GM23338 (cell line): ENCODE data around the gene AARS2. TPM values are rescaled to one million over a fixed set of nuclear protein-coding genes. Genes with fewer than 3 reads are reported as not detected.

Source experiments
- ATAC-seq: fragments of 200-7000 bp; cut with Tn5 transposase; 3 replicates; pipeline ENCODE4 v1.9.1; 2020
- DNase-seq: peaks from one replicate; pipeline ENCODE4 v3.0.0-alpha.2; 2015; ENCODE audit warnings: low spot score
- H2AFZ ChIP-seq: fragments of 200-600 bp; sonication (generic); 2 replicates; pipeline ENCODE4 v1.8.0; 2016; ENCODE audit warnings: antibody characterized with exemption, mild to moderate bottlenecking, moderate library complexity
- H3F3A ChIP-seq: fragments of 200-600 bp; sonication (generic); replicated peaks from 2 replicates; pipeline ENCODE4 v1.8.0; 2017; ENCODE audit warnings: antibody characterized with exemption, mixed run types, low read depth
- H3K27ac ChIP-seq: fragments of 200-600 bp; sonication (generic); 2 replicates; pipeline ENCODE4 v1.6.1; 2016; ENCODE audit warnings: low read depth
- H3K27me3 ChIP-seq: fragments of 200-600 bp; sonication (generic); 2 replicates; pipeline ENCODE4 v1.8.0; 2016; ENCODE audit warnings: mild to moderate bottlenecking, mixed run types, moderate library complexity; ENCODE audit not compliant: insufficient read depth
- H3K36me3 ChIP-seq: fragments of 200-600 bp; sonication (generic); 2 replicates; pipeline ENCODE4 v1.8.0; 2016; ENCODE audit warnings: mild to moderate bottlenecking; ENCODE audit not compliant: insufficient read depth
- H3K4me1 ChIP-seq: fragments of 200-600 bp; sonication (generic); 2 replicates; pipeline ENCODE4 v1.8.0; 2016; ENCODE audit warnings: mild to moderate bottlenecking, moderate library complexity; ENCODE audit not compliant: insufficient read depth
- H3K4me2 ChIP-seq: fragments of 200-600 bp; sonication (generic); 2 replicates; pipeline ENCODE4 v1.7.1; 2017; ENCODE audit warnings: mixed run types
- H3K4me3 ChIP-seq: fragments of 200-600 bp; sonication (generic); 2 replicates; pipeline ENCODE4 v1.6.1; 2016; ENCODE audit warnings: mixed run types
- H3K79me2 ChIP-seq: fragments of 200-600 bp; sonication (generic); replicated peaks from 2 replicates; pipeline ENCODE4 v1.8.0; 2017; ENCODE audit warnings: mild to moderate bottlenecking; ENCODE audit not compliant: insufficient read depth
- H3K9me2 ChIP-seq: fragments of 200-600 bp; sonication (generic); 2 replicates; pipeline ENCODE4 v1.8.0; 2017; ENCODE audit not compliant: insufficient read depth
- H4K20me1 ChIP-seq: fragments of 200-600 bp; sonication (generic); replicated peaks from 2 replicates; pipeline ENCODE4 v1.8.0; 2017; ENCODE audit warnings: mild to moderate bottlenecking; ENCODE audit not compliant: insufficient read depth
- H3K27ac Mint-ChIP-seq: 2 replicates; pipeline ENCODE4 v1.8.0; 2020; ENCODE audit warnings: inconsistent platforms, mild to moderate bottlenecking, moderate library complexity, mixed read lengths
- H3K27me3 Mint-ChIP-seq: 3 replicates; pipeline ENCODE4 v1.8.0; 2022; ENCODE audit warnings: low read depth, mild to moderate bottlenecking, moderate library complexity, mixed read lengths, inconsistent platforms; ENCODE audit not compliant: insufficient read depth, poor library complexity
- H3K36me3 Mint-ChIP-seq: 3 replicates; pipeline ENCODE4 v1.8.0; 2021; ENCODE audit warnings: low read depth, mild to moderate bottlenecking, inconsistent platforms, moderate library complexity, mixed read lengths
- H3K4me1 Mint-ChIP-seq: 3 replicates; pipeline ENCODE4 v1.8.0; 2020; ENCODE audit warnings: mild to moderate bottlenecking, inconsistent platforms, mixed read lengths
- H3K4me3 Mint-ChIP-seq: 3 replicates; pipeline ENCODE4 v1.8.0; 2021; ENCODE audit warnings: moderate library complexity, mild to moderate bottlenecking, inconsistent platforms, mixed read lengths
- H3K9me3 Mint-ChIP-seq: 3 replicates; pipeline ENCODE4 v1.8.0; 2020; ENCODE audit warnings: moderate library complexity, mild to moderate bottlenecking, inconsistent platforms, mixed read lengths
- EZH2phosphoT487 ChIP-seq: fragments of 200-600 bp; sonication (generic); IDR thresholded peaks from one replicate; pipeline ENCODE4 v1.8.1; 2018; ENCODE audit warnings: antibody characterized with exemption; ENCODE audit not compliant: unreplicated experiment
- JUNB ChIP-seq: IDR thresholded peaks from one replicate; pipeline ENCODE4 v1.6.1; 2016; ENCODE audit warnings: antibody characterized with exemption; ENCODE audit not compliant: unreplicated experiment
- STAT1 ChIP-seq: IDR thresholded peaks from one replicate; pipeline ENCODE4 v1.6.1; 2016; ENCODE audit warnings: antibody characterized with exemption; ENCODE audit not compliant: unreplicated experiment
- ZNF114 ChIP-seq: fragments of 250-450 bp; sonication (Bioruptor Pico); IDR thresholded peaks from 2 replicates; pipeline ENCODE4 v1.5.0; 2020; ENCODE audit warnings: mild to moderate bottlenecking, moderate library complexity
- ZNF331 ChIP-seq: fragments of 250-450 bp; sonication (Bioruptor Pico); IDR thresholded peaks from 2 replicates; pipeline ENCODE4 v1.5.0; 2020; ENCODE audit warnings: low read depth, mild to moderate bottlenecking, moderate library complexity
- polyA plus RNA-seq: library from polyadenylated mRNA; unstranded; fragments of >200 nt; fragmentation: Nextera tagmentation; extraction: Ambion mirVana; gene quantifications from 2 replicates; pipeline ENCODE4 v1.2.1, GENCODE V29; 2016
- total RNA-seq: library from RNA; depleted of rRNA; stranded (reverse); fragments of >200 nt; shearing (Covaris generic); gene quantifications from 2 replicates; pipeline ENCODE4 v1.2.3, GENCODE V29; 2014
- TF ChIP-seq, protein P1 (sequence below): fragments of 250-450 bp; sonication (Bioruptor Pico); IDR thresholded peaks from 2 replicates; pipeline ENCODE4 v1.5.0; 2020; ENCODE audit warnings: mild to moderate bottlenecking, moderate library complexity
- TF ChIP-seq, protein P2 (sequence below): IDR thresholded peaks from 2 replicates; pipeline ENCODE4 v1.6.1; 2016; ENCODE audit warnings: antibody characterized with exemption

Gene AARS2
- total and polyA plus RNA-seq, 2 experiments from 2014 or later: 6.5 to 23.2 TPM

DNA sequence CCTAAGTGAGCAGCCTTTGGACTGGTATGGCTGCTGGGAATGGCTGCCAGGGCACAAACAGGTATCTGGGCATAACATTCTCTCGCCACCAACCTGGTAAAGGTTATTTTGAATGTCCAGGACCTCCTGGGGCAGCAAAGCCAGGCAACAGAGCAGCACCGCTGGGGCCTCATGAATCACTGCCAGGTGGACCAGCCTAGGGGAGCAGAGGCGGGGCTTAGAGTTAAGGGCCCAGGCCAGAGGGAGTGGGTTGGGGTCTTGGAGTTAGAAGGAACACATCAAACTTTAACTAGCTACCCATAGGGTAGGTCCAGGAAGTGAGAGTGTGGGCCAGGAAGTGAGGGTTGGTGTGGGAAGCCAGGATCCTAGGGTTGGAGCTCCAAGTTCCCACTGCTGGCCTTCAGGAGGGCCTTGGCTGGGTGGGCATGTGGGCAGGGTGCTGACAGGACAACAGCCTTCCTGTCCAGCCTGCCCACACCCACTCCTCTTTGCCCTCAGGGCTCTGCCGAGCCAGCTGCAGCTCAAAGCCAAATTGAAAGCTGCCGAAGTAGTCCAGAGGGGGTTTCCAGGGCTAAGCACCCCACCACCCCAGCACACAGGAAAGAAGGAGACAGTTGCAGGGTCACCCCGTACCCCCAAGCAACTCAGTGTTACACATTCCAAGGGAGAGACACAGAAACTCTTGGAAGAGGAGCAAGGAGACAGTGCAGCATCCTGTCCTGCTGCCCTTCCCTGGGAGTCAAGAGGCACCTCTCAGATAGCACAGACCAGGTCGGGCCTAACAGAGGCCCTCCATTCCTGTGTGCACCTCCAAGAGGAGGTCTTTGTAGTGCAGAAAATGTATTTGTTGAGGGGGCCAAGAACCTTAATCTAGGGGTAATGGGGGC is 50.4 kb downstream of the AARS2 start (continued):
- no peak for TF ChIP-seq JUNB
- TF ChIP-seq STAT1: no peak
- TF ChIP-seq, protein P1, sequence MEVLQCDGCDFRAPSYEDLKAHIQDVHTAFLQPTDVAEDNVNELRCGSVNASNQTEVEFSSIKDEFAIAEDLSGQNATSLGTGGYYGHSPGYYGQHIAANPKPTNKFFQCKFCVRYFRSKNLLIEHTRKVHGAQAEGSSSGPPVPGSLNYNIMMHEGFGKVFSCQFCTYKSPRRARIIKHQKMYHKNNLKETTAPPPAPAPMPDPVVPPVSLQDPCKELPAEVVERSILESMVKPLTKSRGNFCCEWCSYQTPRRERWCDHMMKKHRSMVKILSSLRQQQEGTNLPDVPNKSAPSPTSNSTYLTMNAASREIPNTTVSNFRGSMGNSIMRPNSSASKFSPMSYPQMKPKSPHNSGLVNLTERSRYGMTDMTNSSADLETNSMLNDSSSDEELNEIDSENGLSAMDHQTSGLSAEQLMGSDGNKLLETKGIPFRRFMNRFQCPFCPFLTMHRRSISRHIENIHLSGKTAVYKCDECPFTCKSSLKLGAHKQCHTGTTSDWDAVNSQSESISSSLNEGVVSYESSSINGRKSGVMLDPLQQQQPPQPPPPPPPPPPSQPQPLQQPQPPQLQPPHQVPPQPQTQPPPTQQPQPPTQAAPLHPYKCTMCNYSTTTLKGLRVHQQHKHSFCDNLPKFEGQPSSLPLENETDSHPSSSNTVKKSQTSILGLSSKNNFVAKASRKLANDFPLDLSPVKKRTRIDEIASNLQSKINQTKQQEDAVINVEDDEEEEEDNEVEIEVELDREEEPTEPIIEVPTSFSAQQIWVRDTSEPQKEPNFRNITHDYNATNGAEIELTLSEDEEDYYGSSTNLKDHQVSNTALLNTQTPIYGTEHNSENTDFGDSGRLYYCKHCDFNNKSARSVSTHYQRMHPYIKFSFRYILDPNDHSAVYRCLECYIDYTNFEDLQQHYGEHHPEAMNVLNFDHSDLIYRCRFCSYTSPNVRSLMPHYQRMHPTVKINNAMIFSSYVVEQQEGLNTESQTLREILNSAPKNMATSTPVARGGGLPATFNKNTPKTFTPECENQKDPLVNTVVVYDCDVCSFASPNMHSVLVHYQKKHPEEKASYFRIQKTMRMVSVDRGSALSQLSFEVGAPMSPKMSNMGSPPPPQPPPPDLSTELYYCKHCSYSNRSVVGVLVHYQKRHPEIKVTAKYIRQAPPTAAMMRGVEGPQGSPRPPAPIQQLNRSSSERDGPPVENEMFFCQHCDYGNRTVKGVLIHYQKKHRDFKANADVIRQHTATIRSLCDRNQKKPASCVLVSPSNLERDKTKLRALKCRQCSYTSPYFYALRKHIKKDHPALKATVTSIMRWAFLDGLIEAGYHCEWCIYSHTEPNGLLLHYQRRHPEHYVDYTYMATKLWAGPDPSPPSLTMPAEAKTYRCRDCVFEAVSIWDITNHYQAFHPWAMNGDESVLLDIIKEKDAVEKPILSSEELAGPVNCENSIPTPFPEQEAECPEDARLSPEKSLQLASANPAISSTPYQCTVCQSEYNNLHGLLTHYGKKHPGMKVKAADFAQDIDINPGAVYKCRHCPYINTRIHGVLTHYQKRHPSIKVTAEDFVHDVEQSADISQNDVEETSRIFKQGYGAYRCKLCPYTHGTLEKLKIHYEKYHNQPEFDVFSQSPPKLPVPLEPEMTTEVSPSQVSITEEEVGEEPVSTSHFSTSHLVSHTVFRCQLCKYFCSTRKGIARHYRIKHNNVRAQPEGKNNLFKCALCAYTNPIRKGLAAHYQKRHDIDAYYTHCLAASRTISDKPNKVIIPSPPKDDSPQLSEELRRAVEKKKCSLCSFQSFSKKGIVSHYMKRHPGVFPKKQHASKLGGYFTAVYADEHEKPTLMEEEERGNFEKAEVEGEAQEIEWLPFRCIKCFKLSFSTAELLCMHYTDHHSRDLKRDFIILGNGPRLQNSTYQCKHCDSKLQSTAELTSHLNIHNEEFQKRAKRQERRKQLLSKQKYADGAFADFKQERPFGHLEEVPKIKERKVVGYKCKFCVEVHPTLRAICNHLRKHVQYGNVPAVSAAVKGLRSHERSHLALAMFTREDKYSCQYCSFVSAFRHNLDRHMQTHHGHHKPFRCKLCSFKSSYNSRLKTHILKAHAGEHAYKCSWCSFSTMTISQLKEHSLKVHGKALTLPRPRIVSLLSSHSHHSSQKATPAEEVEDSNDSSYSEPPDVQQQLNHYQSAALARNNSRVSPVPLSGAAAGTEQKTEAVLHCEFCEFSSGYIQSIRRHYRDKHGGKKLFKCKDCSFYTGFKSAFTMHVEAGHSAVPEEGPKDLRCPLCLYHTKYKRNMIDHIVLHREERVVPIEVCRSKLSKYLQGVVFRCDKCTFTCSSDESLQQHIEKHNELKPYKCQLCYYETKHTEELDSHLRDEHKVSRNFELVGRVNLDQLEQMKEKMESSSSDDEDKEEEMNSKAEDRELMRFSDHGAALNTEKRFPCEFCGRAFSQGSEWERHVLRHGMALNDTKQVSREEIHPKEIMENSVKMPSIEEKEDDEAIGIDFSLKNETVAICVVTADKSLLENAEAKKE: no peak

DNA sequence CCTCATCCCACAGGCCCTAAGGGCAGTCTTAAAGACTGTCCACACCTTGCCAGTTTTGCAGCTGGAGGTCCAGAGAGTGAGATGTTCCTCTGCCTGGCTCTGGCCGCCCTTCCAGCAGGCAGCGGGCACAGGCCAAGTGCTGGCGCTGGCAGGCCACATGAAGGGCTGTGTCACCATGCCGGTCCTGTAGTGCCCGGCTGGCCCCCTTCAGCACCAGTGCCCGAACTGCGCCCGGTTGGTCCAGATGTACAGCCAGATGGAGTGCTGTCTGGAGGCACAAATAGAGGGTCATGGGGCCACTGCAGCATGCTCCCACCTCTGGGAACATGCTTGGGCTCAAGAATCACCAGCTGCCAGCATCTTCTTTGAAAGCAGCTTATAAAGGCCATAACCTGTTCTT is 51.6 kb downstream of the AARS2 start:
- no peak overlapping the region for H3K4me3 ChIP-seq
- H3K36me3 ChIP-seq: no peaks in the 10 kb centered on the region
- peaks cover 9% of the 10 kb centered on the region; the same call in 1 of the 2 replicates for H3K79me2 ChIP-seq
- Mint-ChIP-seq H3K27ac (no peak overlapping the region), H3K27me3 (peaks cover 33% of the 10 kb centered on the region), H3K36me3 (peaks cover 20% of the 10 kb centered on the region), H3K4me1 (peaks cover 41% of the 10 kb centered on the region), H3K9me3 (peaks cover 3% of the 10 kb centered on the region; the same call in 1 of the 3 replicates), H3K4me3 (no peak overlapping the region)
- peaks cover 5% of the 10 kb centered on the region; the same call in 1 of the 2 replicates for H3K27me3 ChIP-seq
- no peak overlapping the region for H3K27ac ChIP-seq
- no peak overlapping the region for H3K4me2 ChIP-seq
- no peak overlapping the region for H2AFZ ChIP-seq
- peaks cover 9% of the 10 kb centered on the region; the same call in 1 of the 2 replicates for H3F3A ChIP-seq
- ATAC-seq (no peak), DNase-seq (no peak)
- H3K9me2 ChIP-seq: no peaks in the 10 kb centered on the region
- peaks cover 6% of the 10 kb centered on the region; the same call in 1 of the 2 replicates for H4K20me1 ChIP-seq
- peaks cover 17% of the 10 kb centered on the region for H3K4me1 ChIP-seq
- TF ChIP-seq, protein P2, sequence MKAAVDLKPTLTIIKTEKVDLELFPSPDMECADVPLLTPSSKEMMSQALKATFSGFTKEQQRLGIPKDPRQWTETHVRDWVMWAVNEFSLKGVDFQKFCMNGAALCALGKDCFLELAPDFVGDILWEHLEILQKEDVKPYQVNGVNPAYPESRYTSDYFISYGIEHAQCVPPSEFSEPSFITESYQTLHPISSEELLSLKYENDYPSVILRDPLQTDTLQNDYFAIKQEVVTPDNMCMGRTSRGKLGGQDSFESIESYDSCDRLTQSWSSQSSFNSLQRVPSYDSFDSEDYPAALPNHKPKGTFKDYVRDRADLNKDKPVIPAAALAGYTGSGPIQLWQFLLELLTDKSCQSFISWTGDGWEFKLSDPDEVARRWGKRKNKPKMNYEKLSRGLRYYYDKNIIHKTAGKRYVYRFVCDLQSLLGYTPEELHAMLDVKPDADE: no peak
- TF ChIP-seq ZNF114 (CRISPR knock-in tag): no peak
- no peak for TF ChIP-seq ZNF331 (CRISPR knock-in tag)
- TF ChIP-seq, protein P1: no peak
- TF ChIP-seq EZH2phosphoT487: no peak
- no peak for TF ChIP-seq JUNB
